AG09309 (cell line): ENCODE results near the gene OR2T27.
"Not testable (repeated sequence)": the region's sequence is repeated elsewhere in the genome, so short reads cannot be mapped to it uniquely, and the experiment has no call there.

Experiments used
- DNase-seq: peaks from one replicate; pipeline ENCODE4 v3.0.0-alpha.2; 2010; ENCODE audit warnings: low read depth
- H3K4me3 ChIP-seq: 2 replicates; pipeline ENCODE4 v1.5.1; 2011; ENCODE audit warnings: mild to moderate bottlenecking, low read depth, low read length, moderate library complexity; ENCODE audit not compliant: control insufficient read depth
- CTCF ChIP-seq: IDR thresholded peaks from 2 replicates; pipeline ENCODE4 v1.5.1; 2011; ENCODE audit warnings: mild to moderate bottlenecking, low read depth, low read length, inconsistent platforms; ENCODE audit not compliant: insufficient read depth, control insufficient read depth; ENCODE audit errors: missing control alignments

The OR2T27 gene

DNA sequence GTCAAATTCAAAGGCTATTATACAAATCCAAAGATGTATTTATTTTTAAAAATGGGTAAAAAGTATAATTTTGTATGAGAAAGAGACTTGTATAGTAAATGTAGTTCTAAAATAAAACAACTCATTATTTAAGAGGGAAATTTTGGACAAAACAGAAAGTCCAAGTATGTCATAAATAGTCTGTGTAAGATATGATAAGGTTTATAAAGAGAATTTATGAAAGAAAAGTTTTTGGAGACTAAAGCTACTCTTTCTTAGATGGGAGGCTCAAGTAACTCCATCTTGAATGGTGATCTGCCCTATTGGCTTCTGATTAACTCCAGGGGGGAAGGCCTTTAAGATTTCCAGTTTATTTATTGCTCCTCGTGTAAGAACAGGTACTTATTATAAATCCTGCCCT lies 14.7 kb upstream of the OR2T27 start:
- no peak for DNase-seq
- no peak overlapping the region for H3K4me3 ChIP-seq
- no peak for TF ChIP-seq CTCF

- not testable (repeated sequence) for DNase-seq, H3K4me3 ChIP-seq
Observed at GRCh38 chr1:248663453-248664328, 8.4 kb upstream of the OR2T27 start.

- not testable (repeated sequence) for DNase-seq, H3K4me3 ChIP-seq
Observed at GRCh38 chr1:248656797-248657196, 1.5 kb upstream of the OR2T27 start.

DNA sequence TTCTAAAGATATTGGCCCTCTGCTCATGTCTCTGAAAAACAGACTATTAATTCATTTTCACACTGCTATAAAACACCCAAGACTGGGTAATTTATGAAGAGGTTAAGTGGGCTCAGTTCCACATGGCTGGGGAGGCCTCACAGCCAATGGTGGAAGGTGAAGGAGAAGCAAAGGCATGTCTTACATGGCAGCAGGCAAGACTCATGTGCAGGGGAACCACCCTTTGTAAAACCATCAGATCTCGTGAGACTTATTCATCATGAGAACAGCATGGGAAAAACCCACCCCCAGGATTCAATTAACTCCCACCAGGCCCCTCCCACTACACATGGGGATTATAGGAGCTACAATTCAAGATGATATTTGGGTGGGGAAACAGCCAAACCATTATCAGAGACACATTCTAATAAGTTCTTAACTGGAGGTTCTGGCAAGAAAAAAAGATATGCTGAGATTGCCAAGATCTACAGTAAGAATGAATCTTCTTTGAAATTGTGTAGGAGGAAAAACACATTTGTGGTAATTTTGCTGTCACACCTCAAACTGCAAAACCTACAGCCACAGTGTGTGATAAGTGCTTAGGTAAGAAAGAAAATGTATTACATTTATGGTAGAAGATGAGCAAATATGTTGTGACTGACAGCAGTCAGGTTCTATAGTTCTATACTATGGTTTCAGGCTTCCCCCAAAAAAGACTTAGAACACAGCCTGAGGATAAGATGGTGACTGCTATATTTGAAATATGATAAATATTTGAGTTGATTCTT lies 6.4 kb downstream of the OR2T27 start:
- DNase-seq, H3K4me3 ChIP-seq: not testable (repeated sequence)

DNA sequence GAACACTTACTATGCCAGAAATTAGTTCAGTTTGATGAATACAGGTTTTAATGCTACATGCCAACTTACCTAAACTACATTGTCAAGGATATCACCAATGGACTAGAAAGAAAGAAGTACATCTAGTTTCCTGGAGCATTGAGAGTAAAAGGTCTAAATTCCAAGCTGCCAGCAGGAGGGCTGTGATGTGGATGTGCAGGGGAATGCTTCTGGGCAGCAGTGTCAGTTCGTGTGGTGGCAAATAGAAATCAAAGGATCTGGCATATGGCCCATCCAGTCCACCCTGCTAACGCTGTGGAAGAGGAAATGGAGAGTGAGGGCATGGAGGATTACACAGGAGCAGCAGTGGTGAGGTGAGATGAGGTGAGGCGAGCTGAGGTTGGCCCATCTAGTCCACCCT lies 10.2 kb downstream of the OR2T27 start, which contains the start of gene OR2T35:
Gene OR2T35, minus strand, starts transcription at position 101 of the 400 bp plus-strand sequence. CDS start 6,020 bp downstream, outside the sequence.
- DNase-seq, H3K4me3 ChIP-seq: not testable (repeated sequence)

- H3K4me3 ChIP-seq, DNase-seq: not testable (repeated sequence)
Observed at GRCh38 chr1:248642971-248643651, 12.2 kb downstream of the OR2T27 start.

- not testable (repeated sequence) for H3K4me3 ChIP-seq, DNase-seq
Observed at GRCh38 chr1:248641583-248641982, 13.7 kb downstream of the OR2T27 start.

DNA sequence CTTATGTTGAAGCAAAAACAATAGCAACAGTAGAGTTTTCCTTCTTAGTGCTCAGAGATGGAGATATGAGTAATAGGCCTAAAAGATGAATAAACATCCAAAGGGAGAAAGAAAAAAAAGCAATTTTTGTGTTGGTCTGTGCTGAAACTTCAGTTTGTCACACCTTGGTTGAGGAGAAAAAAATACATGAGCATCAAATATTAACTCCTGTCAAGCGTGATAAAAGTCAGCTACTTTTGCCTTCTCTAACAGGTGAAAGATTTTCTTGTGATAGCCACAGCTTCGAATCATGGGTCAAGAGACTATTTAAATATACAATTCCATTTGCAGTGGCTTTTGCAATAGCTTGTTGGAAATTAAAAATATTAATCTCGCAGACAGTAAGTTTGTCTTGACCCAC lies 14.4 kb downstream of the OR2T27 start:
- not testable (repeated sequence) for H3K4me3 ChIP-seq

GRCh38 chr1:248639652-248640051 lies 15.7 kb downstream of the OR2T27 start:
- not testable (repeated sequence) for H3K4me3 ChIP-seq, DNase-seq

More for the DNA sequence above, 14.4 kb downstream of the OR2T27 start:
- not testable (repeated sequence) for DNase-seq

DNA sequence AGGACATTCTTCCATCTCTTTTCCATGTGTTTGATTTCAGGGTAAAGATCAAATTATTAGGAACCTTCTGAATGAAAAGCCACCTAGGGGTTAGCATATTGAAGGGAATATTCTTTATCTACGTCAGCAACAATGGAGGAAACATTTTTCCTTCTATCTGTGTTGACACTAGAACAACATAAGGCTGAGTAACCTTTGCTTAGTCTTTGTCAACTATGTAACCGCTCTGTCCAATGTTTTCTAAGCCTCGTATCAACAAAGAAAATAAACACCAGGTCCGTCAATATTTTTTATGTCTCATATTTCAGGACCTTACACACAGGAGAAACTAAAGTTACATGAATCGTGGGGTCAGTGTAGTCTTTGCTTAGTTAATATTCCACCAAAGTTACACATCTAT lies 18.7 kb downstream of the OR2T27 start:
- DNase-seq, H3K4me3 ChIP-seq: not testable (repeated sequence)

DNA sequence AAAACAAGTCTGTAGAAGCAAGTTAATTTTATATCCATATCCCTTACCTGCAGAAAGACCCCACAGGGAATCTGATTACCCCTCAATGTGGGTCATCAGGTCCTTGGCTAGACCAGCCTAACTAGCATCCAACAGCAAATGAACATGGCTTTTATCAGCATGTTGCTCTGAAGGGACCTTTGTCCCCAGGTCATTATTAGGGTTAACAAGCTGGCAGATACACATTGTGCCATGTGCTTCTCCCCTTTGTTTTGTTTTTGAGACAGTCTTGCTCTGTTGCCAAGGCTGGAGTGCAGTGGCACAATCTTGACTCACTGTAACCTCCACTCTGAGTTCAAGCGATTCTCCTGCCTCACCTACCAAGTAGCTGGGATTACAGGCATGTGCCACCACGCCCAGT lies 20.3 kb downstream of the OR2T27 start, which contains the start of gene OR2T11:
Gene OR2T11, minus strand, starts transcription at position 101 of the 400 bp plus-strand sequence. CDS start 7,963 bp downstream, outside the sequence.
- not testable (repeated sequence) for H3K4me3 ChIP-seq, DNase-seq

DNA sequence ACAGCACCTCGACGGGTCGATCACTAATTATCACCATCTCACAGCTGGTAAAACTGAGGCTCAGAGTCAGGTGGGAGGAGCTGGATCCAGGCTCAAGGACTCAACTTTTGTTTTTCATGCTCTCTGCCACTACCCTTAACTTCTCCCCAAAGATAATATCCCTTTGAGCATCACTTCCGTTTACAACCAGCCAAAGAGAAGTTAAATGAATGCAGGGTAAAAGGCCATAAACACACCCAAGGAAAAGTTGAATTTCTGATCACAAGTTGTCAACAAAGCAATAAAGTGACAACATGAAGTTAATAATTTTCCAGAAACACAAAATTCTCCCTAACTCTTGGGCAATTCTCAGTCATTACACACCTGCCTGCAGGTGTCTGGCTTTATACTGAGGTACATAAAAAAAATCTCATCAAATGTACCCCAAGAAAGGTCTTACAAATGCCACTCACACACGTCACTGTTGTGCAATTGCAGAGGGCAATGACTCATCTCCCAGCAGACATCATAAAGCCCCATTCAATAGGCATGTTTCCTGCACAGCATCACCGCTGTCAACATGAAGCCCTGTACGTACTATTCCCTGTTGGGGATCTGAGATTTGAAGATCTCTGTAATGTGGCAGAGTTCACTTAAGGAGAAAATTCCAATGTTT lies 23.8 kb downstream of the OR2T27 start:
- DNase-seq = no peak
- H3K4me3 ChIP-seq = no peak overlapping the region
- TF ChIP-seq CTCF = no peak
